T-cell (primary cell): Measurements from ENCODE around the gene DRD2. TPM values are rescaled to one million over a fixed set of nuclear protein-coding genes. Genes with fewer than 3 reads are reported as not detected.

ENCODE experiments used
- ATAC-seq, 4 experiments: fragments of 200-7000 bp in 3 of 4; fragments of 150-1000 bp in 1 of 4; cut with Tn5 transposase; replicated peaks in 1 of 4; 1 replicate in 3 of 4; 2 replicates in 1 of 4; pipeline ENCODE4 v1.10.0; 2021; ENCODE audit warnings: moderate library complexity in 3 of 4, mild to moderate bottlenecking in 2 of 4, moderate number of reproducible peaks in 1 of 4
- CTCF ChIA-PET, 2 donors: fragments of 300-600 bp; sonication (Branson Sonifier 250); formaldehyde crosslinking; loops; one replicate each; lab custom pipeline; 2022; ENCODE audit warnings: antibody characterized with exemption in 2 of 2; lab: Charles Lee
- POLR2A ChIA-PET, 2 donors: fragments of 300-600 bp; sonication (Branson Sonifier 250); formaldehyde crosslinking; loops; one replicate each; lab custom pipeline; 2022; ENCODE audit warnings: antibody characterized with exemption in 2 of 2; lab: Charles Lee
- DNase-seq, 35 experiments: peaks; one replicate each; pipeline versions ENCODE4 v3.0.0 to v3.0.0-alpha.2; 2013 to 2023
- H3K27ac ChIP-seq: one replicate; pipeline ENCODE4 v1.5.1; 2013; ENCODE audit warnings: low read length
- H3K27me3 ChIP-seq, 2 experiments: replicated peaks in 1 of 2; 1 replicate in 1 of 2; 2 replicates in 1 of 2; pipeline versions ENCODE4 v1.6.1 to v1.7.0; 2013; ENCODE audit warnings: low read length in 1 of 2, mixed read lengths in 1 of 2; ENCODE audit not compliant: control insufficient read depth in 2 of 2, insufficient read depth in 2 of 2; ENCODE audit errors: extremely low read depth in 1 of 2
- H3K36me3 ChIP-seq, 2 donors: 1 replicate in 1 of 2; 2 replicates in 1 of 2; pipeline versions ENCODE4 v1.6.1 to v1.7.0; 2013; ENCODE audit warnings: low read length in 1 of 2; ENCODE audit not compliant: control insufficient read depth in 2 of 2, insufficient read depth in 1 of 2; ENCODE audit errors: extremely low read depth in 1 of 2
- H3K4me1 ChIP-seq, 2 experiments: 1 replicate in 1 of 2; 2 replicates in 1 of 2; pipeline versions ENCODE4 v1.6.1 to v1.7.0; 2013; ENCODE audit warnings: low read length in 2 of 2, mixed read lengths in 1 of 2; ENCODE audit not compliant: insufficient read depth in 2 of 2, control insufficient read depth in 1 of 2; ENCODE audit errors: extremely low read depth in 1 of 2
- H3K4me3 ChIP-seq, 2 donors: 1 replicate in 1 of 2; 2 replicates in 1 of 2; pipeline versions ENCODE4 v1.5.1 to v1.7.0; 2013; ENCODE audit warnings: mild to moderate bottlenecking in 2 of 2, low read length in 1 of 2, moderate library complexity in 1 of 2; ENCODE audit not compliant: control insufficient read depth in 1 of 2; ENCODE audit errors: extremely low read depth in 1 of 2
- H3K9me3 ChIP-seq: 2 replicates; pipeline ENCODE4 v1.7.0; 2013
- H3K27ac Mint-ChIP-seq, 2 donors: one replicate each; pipeline ENCODE4 v1.8.0; 2020 to 2021; ENCODE audit warnings: mild to moderate bottlenecking in 2 of 2, mixed read lengths in 2 of 2
- H3K27me3 Mint-ChIP-seq, 2 donors: one replicate each; pipeline ENCODE4 v1.8.0; 2021 to 2022; ENCODE audit warnings: mixed read lengths in 2 of 2
- H3K36me3 Mint-ChIP-seq: one replicate; pipeline ENCODE4 v1.8.0; 2021; ENCODE audit warnings: mixed read lengths
- H3K4me1 Mint-ChIP-seq, 3 donors: one replicate each; pipeline ENCODE4 v1.8.0; 2020 to 2022; ENCODE audit warnings: mixed read lengths in 3 of 3, mild to moderate bottlenecking in 1 of 3
- H3K4me3 Mint-ChIP-seq, 3 donors: one replicate each; pipeline ENCODE4 v1.8.0; 2020 to 2022; ENCODE audit warnings: mild to moderate bottlenecking in 3 of 3, mixed read lengths in 3 of 3, moderate library complexity in 3 of 3
- H3K9me3 Mint-ChIP-seq, 3 donors: one replicate each; pipeline ENCODE4 v1.8.0; 2020 to 2022; ENCODE audit warnings: mixed read lengths in 3 of 3
- WGBS: methylation state at CpG from one replicate; pipeline ENCODE4 v1.1.5; 2013; ENCODE audit warnings: missing lambda C conversion rate; ENCODE audit not compliant: insufficient coverage; 5-methylcytosine and 5-hydroxymethylcytosine counted together
- total RNA-seq, 35 experiments: library from RNA in 6 of 35; stranded (reverse) in 6 of 35; fragments of 120-200 nt in 1 of 35; gene quantifications; one replicate each; pipeline versions ENCODE4 v1.2.1 to v1.2.4 and lab custom pipeline; 2013 to 2026

The DRD2 gene
- total RNA-seq, 5 donors from 2014 or later (not counting 1 experiment from before 2014, with no cell fraction given) = not detected

GRCh38 chr11:113465786-113466185 is 9.4 kb downstream of the DRD2 start:
- Mint-ChIP-seq H3K9me3 (no peaks in the 10 kb centered on the region), H3K4me3 (no peak overlapping the region), H3K27me3 (peaks cover 29 to 53% of the 10 kb centered on the region in 2 donors), H3K4me1 (no peaks in the 10 kb centered on the region), H3K27ac (no peak overlapping the region), H3K36me3 (no peaks in the 10 kb centered on the region)
- Histone ChIP-seq H3K9me3 (no peaks in the 10 kb centered on the region), H3K4me1 (no peaks in the 10 kb centered on the region), H3K27ac (no peak overlapping the region), H3K4me3 (no peak overlapping the region), H3K27me3 (peaks cover 0 to 18% of the 10 kb centered on the region in 2 experiments), H3K36me3 (no peaks in the 10 kb centered on the region)
- ChIA-PET POLR2A (no interaction called here), CTCF (interaction anchor here in 1 of 2 donors (1.8 kb wide), 1 partner anchor 8 kb away, joined by 4 read pairs; no protein-coding TSS in a partner anchor)
- DNase-seq = no peak
- no CpG with 5 or more reads among the region's 3 CpGs for WGBS
- no peak for ATAC-seq

GRCh38 chr11:113464416-113464815 is 10.8 kb downstream of the DRD2 start:
- Mint-ChIP-seq H3K4me1 (no peaks in the 10 kb centered on the region), H3K27me3 (peaks cover 24 to 41% of the 10 kb centered on the region in 2 donors), H3K4me3 (no peak overlapping the region), H3K36me3 (no peaks in the 10 kb centered on the region), H3K9me3 (no peaks in the 10 kb centered on the region), H3K27ac (no peak overlapping the region)
- Histone ChIP-seq H3K9me3 (no peaks in the 10 kb centered on the region), H3K27ac (no peak overlapping the region), H3K36me3 (no peaks in the 10 kb centered on the region), H3K4me3 (no peak overlapping the region), H3K4me1 (no peaks in the 10 kb centered on the region), H3K27me3 (peaks cover 0 to 20% of the 10 kb centered on the region in 2 experiments)
- POLR2A ChIA-PET = no interaction called here
- 68% methylated on average over 2 of the region's 2 CpGs for WGBS
- CTCF ChIA-PET = no interaction called here
- no peak for ATAC-seq
- DNase-seq = no peak

GRCh38 chr11:113462830-113463229 is 12.4 kb downstream of the DRD2 start:
- 100% methylated on average over 3 of the region's 5 CpGs for WGBS
- no peak for ATAC-seq

GRCh38 chr11:113461639-113462038 is 13.6 kb downstream of the DRD2 start:
- DNase-seq = no peak
- Mint-ChIP-seq H3K4me3 (no peak overlapping the region), H3K4me1 (no peaks in the 10 kb centered on the region), H3K27ac (no peak overlapping the region), H3K9me3 (no peaks in the 10 kb centered on the region), H3K27me3 (peaks cover 23 to 32% of the 10 kb centered on the region in 2 donors), H3K36me3 (no peaks in the 10 kb centered on the region)
- CTCF ChIA-PET = no interaction called here
- Histone ChIP-seq H3K4me3 (no peak overlapping the region), H3K9me3 (no peaks in the 10 kb centered on the region), H3K36me3 (no peaks in the 10 kb centered on the region), H3K4me1 (no peaks in the 10 kb centered on the region), H3K27me3 (peaks cover 0 to 23% of the 10 kb centered on the region in 2 experiments), H3K27ac (no peak overlapping the region)
- POLR2A ChIA-PET = no interaction called here
- ATAC-seq = no peak
- 86% methylated on average over 1 of the region's 3 CpGs for WGBS

More at GRCh38 chr11:113462830-113463229, 12.4 kb downstream of the DRD2 start:
- no peaks in the 10 kb centered on the region for H3K4me1 Mint-ChIP-seq
- no peaks in the 10 kb centered on the region for H3K36me3 ChIP-seq
- no peak overlapping the region for H3K27ac Mint-ChIP-seq
- no peak overlapping the region for H3K27ac ChIP-seq
- no peaks in the 10 kb centered on the region for H3K9me3 Mint-ChIP-seq
- peaks cover 0 to 21% of the 10 kb centered on the region in 2 experiments for H3K27me3 ChIP-seq
- CTCF ChIA-PET = no interaction called here
- no peak for DNase-seq
- no peaks in the 10 kb centered on the region for H3K9me3 ChIP-seq
- no peak overlapping the region for H3K4me3 ChIP-seq
- no peaks in the 10 kb centered on the region for H3K4me1 ChIP-seq
- POLR2A ChIA-PET = no interaction called here
- no peak overlapping the region for H3K4me3 Mint-ChIP-seq
- peaks cover 24 to 36% of the 10 kb centered on the region in 2 donors for H3K27me3 Mint-ChIP-seq
- no peaks in the 10 kb centered on the region for H3K36me3 Mint-ChIP-seq

DNA sequence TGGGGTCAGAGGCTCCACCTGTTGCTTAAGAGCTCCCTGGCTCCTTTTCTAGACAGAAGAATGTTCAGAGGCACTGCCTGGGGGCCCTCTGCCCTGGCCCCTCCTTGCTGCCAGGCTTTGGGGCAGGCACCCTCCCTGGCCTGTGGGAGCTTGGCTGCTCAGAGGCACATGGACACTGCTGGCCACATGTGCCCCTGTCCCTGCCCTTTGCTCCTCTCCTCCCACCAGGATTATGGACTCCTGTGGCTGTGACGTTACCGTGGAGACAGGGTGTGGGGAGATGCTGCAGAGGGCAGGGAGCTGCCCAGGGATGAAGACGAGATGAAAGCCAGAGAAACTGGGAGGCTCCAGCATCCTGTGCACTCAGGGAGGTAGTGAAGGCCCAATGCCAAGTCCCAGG is 14.7 kb downstream of the DRD2 start:
- no CpG with 5 or more reads among the region's 3 CpGs for WGBS
- no peaks in the 10 kb centered on the region for H3K36me3 ChIP-seq
- no peak overlapping the region for H3K27ac ChIP-seq
- no peak overlapping the region for H3K27ac Mint-ChIP-seq
- H3K9me3 Mint-ChIP-seq = no peaks in the 10 kb centered on the region
- peaks cover 0 to 23% of the 10 kb centered on the region in 2 experiments for H3K27me3 ChIP-seq
- no peaks in the 10 kb centered on the region for H3K4me1 Mint-ChIP-seq
- no peak overlapping the region for H3K4me3 Mint-ChIP-seq
- H3K9me3 ChIP-seq = no peaks in the 10 kb centered on the region
- peaks cover 19 to 28% of the 10 kb centered on the region in 2 donors for H3K27me3 Mint-ChIP-seq
- H3K4me3 ChIP-seq = no peak overlapping the region
- DNase-seq = no peak
- H3K36me3 Mint-ChIP-seq = no peaks in the 10 kb centered on the region
- ATAC-seq = peak in 1 of 4 experiments; percentile 9
- ChIA-PET POLR2A (no interaction called here), CTCF (no interaction called here)
- no peaks in the 10 kb centered on the region for H3K4me1 ChIP-seq

DNA sequence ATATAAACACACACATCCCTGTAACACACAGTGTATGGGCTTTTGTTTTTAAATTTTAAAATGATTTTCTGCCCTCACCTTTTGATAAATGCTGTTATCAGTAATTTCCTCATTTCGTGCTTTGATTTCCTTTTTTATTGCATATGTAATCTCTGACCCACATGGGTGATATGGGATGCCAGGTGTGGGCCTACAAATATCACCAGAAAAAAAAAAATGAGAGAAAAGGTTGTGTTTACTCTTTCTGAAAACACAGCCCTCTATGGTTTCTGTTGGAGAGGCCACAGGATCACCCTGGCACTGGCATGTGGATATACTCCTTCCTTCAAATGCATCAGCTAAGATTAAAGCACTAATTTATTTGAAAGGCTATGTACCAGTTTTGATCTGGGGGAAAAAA is 17.0 kb downstream of the DRD2 start:
- no peaks in the 10 kb centered on the region for H3K36me3 ChIP-seq
- H3K9me3 Mint-ChIP-seq = no peaks in the 10 kb centered on the region
- H3K36me3 Mint-ChIP-seq = no peaks in the 10 kb centered on the region
- no peak overlapping the region for H3K27ac Mint-ChIP-seq
- ChIA-PET CTCF (interaction anchor here in 1 of 2 donors (1.0 kb wide), 1 partner anchor 8 kb away, joined by 4 read pairs; no protein-coding TSS in a partner anchor), POLR2A (no interaction called here)
- no peak overlapping the region for H3K4me3 Mint-ChIP-seq
- no peak overlapping the region for H3K27ac ChIP-seq
- H3K27me3 ChIP-seq = peaks cover 0 to 17% of the 10 kb centered on the region in 2 experiments
- no peaks in the 10 kb centered on the region for H3K9me3 ChIP-seq
- no peak overlapping the region for H3K4me3 ChIP-seq
- no peaks in the 10 kb centered on the region for H3K4me1 Mint-ChIP-seq
- H3K27me3 Mint-ChIP-seq = peaks cover 7 to 19% of the 10 kb centered on the region in 2 donors
- ATAC-seq = no peak
- DNase-seq = no peak
- no peaks in the 10 kb centered on the region for H3K4me1 ChIP-seq
- WGBS = no CpG with 5 or more reads among the region's 1 CpG
